NCI-H1092 (cell line): ENCODE results near the gene BTBD2.
A peak's percentile ranks its signal among the peaks of the same experiment; 100 is the strongest.

ENCODE experiments used
- DNase-seq: peaks from one replicate; lab custom pipeline; 2025; lab: John Stamatoyannopoulos, UW

The BTBD2 gene

DNA sequence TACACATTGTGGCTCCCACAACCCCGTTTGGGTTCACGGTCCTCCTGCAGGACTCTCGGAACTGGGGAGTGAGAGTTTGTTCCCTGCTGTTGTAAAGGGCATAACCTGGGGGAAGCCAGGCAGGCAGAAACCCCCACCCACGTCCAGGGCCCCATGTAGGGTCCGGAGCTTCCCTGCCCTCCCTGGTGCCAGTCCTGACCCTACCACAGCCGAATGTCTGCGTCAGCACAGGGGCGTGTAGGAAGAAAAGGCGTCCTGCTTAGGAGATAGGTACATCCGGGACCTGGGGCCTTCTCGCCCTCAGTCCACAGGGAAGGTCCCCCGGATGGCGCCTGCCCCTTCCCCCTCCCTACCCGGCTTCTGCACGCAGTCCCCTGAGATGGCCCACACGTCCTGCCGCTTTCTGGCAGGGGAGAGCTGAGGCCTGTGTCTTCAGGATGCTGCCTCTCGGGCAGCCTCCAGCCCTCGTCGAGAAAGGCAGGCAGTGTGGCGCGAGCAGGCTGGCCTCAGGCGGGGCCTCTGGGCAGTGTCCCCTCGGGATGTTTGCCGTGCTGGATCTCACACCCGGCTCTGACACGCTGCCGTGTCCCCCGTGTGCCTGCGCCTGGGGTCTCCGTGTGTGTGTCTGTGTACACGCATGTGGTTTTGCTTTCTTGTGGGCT, 55.5 kb downstream of the BTBD2 start:
- no peak for DNase-seq

DNA sequence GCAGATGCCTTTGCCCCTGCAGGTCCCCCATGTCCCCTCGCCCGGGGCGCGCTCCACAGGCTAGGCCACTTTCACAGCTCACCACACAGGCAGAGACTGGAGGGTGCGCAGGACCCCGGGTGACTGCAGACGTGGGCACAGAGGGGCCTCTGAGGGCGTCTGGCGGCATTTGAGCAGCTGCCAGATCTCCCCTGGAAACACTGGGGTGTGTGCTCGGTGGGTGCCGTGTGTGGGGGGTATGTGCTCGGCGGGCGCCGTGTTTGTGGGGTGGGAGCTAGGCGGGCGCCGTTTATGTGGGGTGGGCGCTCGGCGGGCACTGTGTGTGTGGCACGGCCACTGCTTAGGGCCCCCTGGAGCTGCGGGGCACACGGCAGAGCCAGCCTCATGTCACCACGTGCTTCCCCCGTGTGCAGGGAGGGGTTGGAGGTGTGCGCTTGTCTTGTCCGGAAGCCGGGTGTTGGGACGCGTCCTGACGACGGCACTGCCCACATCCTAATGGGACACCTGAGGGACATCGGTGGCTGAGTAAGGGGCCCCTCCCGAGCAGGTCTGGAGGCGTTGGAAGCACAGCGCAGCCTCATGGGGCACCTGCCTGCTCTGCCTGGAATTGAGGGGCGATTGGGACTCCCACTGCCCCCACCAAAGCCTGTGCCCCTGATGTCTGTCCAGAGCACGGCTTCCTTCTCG, 57.8 kb downstream of the BTBD2 start:
- no peak for DNase-seq

DNA sequence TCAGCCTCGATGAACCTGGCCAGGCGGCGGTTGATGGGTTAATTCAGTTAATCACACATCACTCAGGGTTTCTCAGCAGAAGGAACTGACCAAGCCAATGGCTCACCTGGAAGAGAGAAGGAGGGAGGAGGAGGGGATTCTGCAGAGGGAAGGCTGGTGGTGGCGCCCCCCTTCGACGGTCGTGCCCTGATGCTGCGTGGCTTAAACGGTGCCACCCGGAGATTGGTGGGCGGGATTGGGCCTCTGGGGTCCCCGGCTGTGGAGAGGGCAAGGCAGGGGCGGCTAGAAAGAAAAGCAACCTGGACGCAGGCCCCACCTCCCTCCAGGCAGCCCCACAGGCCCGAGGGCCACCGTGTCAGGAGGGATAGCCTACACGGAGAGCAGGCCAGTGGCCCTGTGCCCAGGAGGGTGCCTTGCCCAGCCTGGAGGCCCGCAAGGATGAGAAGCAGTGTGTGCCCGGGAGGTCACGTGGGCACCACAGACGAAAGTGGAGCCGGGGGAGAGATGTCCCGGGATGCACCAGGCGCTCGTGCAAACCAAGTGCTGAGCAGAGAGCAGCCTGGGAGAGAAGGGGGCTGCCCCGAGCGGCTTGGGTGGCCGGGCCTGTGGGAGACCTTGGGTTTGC, 58.5 kb downstream of the BTBD2 start:
- no peak for DNase-seq

DNA sequence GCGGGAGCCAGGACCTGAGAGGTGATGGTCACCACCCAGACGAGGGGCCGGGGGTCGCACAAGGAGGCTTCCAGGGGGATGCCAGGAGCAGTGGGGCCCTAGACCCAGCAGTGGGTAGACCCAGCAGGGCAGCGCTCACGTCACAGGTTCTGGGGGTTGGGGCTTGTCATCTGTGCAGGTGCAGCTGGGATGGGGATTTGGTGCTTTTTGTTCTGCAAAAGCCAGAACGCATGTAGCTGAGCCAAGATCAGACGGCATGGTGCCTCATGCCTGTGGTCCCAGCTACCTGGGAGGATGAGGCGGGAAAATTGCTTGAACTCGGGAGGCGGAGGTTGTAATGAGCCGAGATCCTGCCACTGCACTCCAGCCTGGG, 59.4 kb downstream of the BTBD2 start:
- no peak for DNase-seq

DNA sequence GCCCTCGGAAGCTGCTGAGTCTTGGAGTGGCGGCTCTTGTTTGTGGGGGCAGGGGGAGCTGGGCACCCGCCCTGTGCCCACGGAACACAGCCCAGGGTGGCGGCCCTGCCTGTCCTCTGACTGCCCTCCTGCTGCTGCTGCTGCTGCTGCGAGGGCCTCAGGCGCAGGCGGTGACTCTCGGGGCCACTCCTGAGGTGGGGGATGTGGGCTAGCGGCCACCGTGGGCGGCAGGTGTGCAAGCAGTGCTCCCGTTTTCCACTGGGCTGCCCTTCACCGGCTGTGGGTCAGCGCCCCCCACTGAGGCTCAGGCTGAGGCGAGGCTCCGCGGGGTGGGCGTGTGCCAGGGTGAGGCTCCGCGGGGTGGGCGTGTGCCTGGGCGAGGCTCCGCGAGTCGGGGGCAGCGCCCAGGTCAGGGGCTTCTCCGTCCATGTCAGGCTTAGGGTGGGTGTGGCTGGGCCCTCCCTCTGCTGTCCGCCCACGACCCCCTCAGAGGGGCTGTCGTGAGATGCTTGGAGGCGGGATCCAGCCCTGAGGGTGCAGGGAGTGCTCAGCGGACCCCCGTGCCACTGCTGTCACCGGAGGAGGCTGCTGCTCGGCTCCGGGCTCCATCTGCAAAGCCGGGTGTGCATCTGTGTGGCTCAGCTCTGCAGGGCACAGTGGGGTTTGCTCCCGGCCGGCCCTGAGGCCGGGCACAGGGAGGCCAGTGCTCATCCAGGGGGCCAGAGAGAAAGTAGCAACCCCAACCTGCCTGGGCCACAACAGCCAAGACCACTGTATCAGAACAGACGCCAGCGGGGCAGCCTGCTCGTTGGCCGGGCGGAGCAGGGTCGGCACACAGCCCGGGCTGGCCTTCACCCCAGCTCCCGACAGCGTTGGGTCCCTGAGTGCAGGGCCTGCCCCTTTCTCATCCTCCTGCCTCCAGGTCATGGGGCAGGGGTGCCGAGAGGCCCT, 60.1 kb downstream of the BTBD2 start:
- no peak for DNase-seq

DNA sequence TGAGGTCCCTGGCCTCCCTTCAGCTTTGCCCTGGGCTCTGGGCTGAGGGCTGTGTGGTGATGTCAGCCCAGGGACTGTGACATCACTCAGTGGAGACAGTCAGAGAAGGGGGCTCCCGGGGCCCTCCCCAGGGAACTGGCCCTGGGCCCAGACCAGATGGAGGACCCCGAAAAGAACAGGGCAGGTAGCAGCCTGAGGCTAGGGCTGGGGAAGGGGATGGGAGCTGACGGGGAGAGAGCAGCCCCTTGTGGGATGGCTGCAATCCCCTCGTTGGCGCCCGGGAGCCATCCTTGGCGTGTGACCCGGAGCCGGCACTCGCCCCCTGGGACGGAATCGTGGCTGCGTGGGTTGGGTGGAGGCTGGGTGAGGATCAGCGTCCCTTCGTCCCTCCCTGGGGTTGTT, 61.0 kb downstream of the BTBD2 start:
- no peak for DNase-seq

DNA sequence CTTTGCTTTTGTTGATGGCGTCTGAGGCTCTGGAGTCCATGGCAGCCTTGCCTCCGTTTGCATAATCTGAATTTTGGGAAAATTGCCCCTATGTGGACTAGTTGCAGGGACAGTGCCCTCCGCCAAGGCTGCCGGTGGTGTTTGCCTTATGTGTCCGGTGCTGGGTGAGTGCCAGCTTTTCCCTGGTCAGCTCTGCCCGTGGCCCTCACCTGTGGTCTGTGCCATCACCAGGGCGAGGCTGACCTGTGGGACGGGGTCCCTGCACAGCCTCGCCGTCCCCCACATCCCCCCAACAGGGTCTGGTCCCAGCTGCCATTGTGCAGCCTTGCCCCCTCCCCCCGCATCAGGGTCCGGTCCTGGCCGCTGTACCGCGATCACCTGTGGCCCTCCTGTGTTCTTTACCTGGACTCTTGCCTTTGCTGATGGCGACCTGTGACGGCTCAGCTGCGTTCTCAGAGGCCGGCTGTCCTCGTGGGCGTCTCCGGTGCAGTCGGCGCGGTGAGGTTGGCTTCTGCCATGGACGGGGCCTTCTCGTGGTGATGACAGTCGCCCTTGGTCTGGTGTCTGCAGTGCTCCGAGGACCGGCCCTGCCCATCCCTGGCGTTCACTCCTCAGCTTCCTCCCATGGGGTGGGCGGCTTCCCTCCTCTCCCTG, 61.9 kb downstream of the BTBD2 start:
- DNase-seq: no peak

DNA sequence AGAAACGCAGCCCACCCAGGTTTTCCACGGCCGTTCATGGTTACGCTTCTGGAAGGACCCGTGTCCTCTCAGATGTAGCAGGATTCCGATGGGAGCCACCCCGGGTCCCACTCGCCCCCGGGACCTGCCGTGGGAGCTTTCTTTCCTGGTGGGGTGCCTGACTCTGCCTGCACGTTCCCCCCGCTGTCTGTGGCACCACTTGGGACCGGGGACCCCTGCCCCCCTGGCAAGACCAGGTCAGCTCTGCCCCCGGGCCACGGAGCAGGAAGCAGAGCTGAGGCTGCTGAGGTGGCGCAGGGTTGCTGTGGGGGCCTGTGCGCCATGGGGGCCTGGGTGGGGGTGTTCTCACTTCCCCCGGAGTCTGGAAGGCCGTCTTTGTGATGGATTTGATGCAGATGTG, 62.5 kb downstream of the BTBD2 start:
- DNase-seq: no peak

DNA sequence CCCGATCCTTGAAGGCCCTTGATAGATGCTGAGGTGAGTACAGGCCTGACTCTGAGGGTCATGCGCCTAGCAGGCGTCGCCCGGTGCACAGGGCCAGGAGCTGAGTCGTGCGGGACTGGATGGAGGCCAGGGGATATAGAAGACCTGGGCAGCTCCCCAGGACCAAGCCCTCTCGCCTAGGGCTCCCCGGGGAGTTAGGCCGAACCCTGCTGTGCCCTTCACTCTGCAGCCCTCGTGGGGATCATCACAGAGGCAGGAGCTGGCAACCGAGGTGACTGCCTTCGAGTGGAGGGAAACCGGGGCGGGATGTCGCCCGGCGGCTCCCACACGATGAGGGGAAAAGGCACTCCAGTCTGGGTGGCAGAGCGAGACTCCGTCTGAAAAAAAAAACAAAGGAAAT, 62.9 kb downstream of the BTBD2 start:
- no peak for DNase-seq

DNA sequence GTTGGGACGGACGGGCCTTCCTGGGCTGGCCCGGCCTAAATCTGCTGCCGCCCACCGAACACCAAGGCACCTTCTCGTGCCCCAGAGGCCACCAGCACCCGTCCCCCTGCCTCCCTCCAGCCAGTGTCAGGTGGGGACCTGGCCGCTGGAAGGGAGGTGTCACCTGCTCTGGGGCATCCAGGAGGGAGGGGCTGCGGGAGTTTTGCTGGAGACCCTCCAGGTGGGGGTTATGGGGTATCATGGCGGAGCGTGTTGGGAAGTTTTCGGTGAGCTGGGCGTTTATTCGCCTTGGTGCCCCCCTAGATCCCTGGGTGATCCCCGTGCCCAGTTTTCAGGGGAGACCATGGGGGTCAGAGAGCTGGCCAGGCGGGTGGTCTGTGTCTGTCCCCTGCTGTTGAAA, 64.9 kb downstream of the BTBD2 start:
- DNase-seq: no peak

DNA sequence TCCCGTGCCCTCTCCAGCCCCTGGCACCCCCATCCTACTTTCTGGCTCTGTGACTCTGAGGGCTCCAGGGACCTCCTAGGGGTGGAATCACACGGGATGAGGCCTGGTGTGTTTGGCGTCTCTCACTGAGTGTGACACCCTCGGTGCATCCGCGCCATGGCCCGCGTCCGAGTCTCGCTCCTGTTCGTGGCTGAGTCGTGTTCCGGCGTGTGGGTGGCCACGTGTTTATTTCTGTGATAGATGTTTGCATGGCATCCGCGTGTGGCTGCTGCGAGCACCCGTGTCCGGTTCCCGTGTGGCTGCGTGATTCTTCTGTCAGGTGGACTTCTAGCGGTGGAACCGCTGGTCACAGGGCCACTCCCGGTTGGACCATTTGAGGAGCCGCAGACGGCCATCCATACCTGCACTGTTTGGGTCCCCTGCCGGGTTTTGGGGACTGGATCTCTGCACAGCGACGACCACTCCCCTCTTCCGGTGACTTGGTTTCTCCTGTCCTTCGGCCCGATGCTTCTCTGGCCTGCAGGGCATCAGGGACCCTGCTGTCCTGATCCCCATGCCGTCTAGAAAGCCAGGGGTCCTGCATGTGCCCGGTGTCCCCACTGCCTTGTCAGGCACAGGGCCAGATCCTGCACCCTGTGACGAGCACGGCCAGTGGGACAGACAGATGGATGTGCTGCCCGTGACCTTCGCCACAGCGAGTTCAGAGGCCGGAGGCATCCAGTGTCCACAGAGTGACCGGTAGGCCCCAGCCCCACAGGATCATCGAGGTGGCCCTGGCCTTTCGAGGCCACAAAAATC, 66.0 kb downstream of the BTBD2 start:
- no peak for DNase-seq

DNA sequence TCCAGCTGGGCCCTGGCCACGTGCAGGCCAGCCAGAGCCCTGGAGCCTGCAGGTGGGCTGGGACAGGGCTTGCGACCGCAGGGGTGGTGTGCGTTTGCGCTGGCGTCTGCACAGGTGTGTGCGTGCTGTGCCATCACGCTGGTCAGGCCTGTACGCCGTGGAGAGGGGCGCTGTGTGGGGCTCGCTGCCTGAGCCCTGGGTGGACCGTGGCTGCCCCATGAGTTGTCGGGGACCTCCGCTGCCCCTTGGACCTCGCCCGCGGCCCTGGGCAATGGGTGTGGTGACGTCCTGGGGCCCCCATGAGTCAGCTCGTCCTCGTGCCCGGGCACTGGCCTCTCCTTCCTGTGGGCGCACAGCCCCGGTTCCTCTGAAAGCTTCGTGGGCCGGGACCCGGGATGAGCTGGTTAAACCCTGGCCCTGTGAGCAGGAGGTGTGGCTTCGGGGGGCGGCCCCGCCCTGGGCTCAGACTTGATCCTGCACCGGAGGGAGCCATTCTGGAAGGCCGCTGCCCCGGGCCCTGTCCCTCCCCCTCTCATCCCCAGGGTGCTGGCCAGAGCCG, 67.8 kb downstream of the BTBD2 start:
- DNase-seq: no peak

DNA sequence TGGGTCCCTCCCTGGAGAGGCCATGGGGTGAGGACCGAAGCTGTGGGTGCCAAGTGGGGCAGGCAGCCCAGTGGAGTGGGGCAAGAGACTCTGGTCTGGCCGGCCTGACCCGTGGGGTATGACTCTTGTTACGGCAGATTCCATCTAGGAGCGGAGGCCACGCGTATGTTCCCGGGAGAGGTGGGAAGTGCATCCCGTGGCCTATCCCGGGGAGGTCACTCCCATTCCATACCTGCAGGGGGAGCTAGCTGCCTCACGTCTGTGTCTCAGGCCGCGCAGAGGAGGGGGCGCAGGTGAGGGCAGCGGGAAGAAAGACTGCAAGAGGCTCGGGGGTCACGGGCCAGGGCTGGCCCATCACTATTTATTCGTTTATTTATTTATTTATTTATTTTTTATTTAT, 69.6 kb downstream of the BTBD2 start:
- DNase-seq: no peak

DNA sequence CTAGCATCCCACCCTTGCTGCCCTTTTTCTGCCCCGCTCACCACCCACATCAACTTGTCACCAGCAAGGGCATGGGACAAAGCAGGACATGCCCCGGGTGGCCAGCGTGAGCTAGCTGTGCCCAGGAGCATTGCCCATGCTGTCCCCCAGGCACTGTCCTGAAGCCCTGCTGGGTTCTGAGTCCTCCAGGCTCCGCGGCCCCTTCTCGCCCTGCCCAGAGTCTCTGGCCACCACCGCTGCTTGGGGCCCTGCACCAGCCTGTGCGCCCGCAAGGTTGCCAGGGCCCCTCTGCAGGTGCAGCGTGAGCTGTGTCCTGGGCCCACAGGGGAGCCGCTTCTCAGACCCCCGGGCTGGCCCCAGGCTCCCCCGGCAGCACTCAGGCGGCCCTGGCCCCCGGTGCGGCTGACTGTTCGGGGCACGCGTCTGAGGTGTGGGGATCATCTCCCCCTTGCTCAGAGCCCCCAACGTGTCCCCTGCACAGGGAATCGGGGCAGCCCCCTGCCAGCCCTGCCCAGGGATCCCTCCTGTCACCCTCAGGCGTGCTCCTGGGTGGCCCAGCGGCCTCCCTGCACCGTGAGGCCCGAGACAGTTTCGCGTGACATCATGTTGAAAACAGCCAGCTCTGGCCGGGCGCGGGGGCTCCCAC, 70.5 kb downstream of the BTBD2 start:
- DNase-seq: no peak

DNA sequence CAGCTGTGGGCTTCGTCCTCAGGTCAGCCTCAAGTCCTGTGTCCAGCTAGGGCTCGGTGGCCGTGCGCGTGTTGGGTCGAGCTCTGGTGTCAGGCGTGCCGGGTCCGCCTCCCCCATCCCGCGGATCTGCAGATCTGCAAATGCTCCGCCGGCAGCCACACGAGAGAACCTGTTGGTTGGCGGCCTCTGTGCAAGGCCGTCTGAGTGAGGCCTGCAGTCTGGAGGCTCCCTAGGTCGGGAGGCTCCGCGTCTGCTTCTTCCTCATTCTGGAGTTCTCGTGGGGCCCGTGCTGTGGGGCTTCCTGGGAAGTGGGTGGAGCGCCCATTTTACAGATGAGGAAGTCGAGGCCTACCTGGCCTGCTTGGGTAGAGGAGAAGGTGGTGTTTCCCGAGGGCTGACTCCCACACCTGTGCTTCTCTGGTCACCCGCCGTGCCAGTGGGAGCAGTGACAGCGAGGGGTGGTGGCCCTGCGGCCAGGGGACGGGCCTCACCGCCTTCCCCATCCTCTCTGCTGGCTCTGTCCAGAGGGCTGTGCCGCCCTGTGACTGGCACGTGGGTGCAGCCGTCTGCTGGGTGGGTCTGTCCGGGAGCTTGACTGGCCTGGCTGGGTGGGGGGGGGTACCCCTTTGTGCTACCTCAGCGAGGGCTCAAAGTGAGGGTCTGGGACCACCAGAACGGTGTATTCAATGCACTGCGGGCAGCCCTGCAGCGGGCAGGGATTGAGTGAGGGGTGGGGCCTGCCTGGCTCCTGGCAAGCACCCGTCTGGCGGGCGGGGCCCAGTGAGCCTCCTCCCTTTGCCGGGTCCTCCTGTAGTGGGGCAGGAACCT, 71.2 kb downstream of the BTBD2 start:
- DNase-seq: no peak

DNA sequence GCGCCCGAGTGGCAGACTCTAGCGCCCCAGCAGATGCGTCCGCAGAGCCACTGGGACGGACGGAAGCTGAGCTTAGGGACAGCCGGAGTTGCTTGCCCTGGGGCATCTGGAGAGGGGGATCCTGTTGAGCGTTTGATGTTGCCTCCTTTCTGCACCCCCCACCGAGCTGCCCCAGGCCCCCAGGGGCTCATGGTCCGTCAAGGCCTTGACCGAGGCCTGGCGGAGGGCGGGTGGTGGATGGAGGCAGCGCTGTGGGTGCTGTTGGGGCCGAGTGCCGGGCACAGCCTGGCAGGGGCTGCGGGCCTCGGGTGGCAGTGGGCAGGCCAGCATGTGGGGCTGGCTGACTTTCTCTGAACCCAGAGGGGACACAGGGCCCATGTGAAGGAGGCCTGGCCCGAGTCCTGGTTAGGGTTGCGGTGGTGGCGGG, 71.8 kb downstream of the BTBD2 start:
- DNase-seq: no peak

DNA sequence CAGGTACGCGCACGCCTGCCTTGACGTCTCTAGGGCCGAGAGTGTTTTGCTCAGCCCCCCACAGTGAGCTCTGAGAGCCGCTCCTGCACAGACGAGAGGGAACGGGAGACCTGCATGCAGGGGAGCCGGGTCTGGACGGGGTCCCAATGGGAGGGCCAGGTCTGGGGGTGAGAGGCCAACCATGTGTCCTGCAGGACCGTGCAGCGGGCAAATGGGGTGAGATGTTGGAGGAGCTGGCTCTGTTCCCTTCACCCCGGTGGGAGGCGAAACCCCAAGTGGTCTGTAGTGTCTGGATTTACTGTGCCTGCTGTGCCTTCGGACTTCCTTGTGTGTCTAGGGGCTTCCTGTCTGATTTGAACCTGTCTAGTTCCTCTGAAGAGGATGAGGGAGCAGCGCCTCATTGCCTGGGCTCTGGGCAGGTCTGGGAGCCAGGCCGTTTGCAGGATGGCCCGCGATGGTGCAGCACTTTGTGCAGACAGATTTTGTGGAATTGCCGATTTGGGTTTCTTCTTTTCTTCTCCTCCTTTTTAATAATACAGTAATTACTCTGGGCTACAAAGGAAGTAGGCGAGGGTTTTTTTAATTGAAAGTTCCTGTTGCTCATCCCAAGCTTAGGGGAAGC, 72.5 kb downstream of the BTBD2 start:
- no peak for DNase-seq

DNA sequence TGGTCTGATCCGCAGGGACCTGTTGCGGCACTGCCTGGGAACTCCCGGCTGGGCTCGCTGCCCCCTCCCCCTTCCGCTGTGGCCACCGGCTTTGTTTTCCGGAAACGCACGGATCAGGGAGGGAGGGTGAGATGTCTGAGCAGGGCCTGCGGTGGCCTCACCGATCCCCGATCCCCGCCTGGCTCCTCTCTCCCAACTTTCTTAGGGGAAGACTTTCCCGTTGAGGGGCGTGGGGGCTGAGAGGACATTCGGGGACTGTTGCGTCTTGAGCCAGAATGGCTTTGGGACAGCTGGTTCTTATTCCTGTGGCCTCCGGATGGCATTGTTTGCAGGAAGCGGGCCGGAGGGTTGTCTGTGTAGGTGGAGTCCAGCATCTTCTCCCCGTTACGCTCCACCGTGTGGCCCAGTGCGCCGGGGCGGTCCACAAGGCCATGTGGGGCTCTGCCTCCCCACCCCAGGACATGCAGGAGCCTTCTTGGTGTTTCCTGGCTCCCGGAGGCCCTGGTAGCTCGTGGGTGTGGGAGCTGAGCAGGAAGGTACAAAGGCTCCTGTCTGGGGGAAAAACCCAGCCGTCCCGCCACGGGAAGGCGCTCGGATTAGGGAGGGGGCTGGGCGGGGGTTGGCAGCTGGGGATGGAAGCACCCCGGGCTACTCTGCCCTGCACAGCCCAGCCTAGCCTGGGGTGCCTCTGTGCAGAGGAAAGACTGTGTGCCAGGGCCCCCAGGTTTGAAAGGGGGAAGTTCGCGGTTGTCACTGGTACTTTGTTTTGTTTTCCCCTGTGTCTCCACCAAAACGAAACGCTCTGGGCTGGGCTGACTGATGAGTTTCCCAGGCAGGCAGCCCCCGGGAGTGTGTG, 73.2 kb downstream of the BTBD2 start:
- peak; percentile 14 for DNase-seq
